Measurements from ENCODE around the gene AGAP1.

GRCh38 chr2:235952714-235953113 lies 458.9 kb downstream of the AGAP1 start:
- no peak for TF ChIP-seq CTCF (IDR thresholded peaks at IDR 0.05)
- TF ChIP-seq EP300 (IDR thresholded peaks at IDR 0.05) = no peak
- TF ChIP-seq POLR2A (IDR thresholded peaks at IDR 0.05) = no peak
- TF ChIP-seq POLR2AphosphoS5 (IDR thresholded peaks at IDR 0.05) = no peak

Measured in sigmoid colon (tissue), 4 donors.